ENCODE measurements around the gene HACD2.

HACD2 gene

GRCh38 chr3:123543950-123544349 lies 40.9 kb downstream of the HACD2 start:
- Histone ChIP-seq H3K9me2 (replicated peaks; ENCODE audit: insufficient read depth, low read length) (no peaks in the 10 kb centered on the region), H3K4me2 (ENCODE audit: low read depth, low read length, poor library complexity, severe bottlenecking) (no peak overlapping the region), H3K27me3 (ENCODE audit: low read length) (no peaks in the 10 kb centered on the region), H3K9me3 (ENCODE audit: insufficient read depth, low read length) (no peaks in the 10 kb centered on the region), H3F3A (ENCODE audit: insufficient read depth) (no peaks in the 10 kb centered on the region), H3K4me3 (ENCODE audit: insufficient read depth, low read length, poor library complexity, severe bottlenecking) (no peak overlapping the region), H3K79me2 (ENCODE audit: insufficient read depth, low read length) (no peaks in the 10 kb centered on the region), H3K9ac (ENCODE audit: low read length) (no peak overlapping the region), H3K36me3 (ENCODE audit: low read length) (no peaks in the 10 kb centered on the region), H2AFZ (ENCODE audit: low read depth, low read length, severe bottlenecking) (no peak overlapping the region), H3K27ac (ENCODE audit: low read depth, low read length) (no peak overlapping the region), H4K20me1 (ENCODE audit: low read depth, low read length) (no peaks in the 10 kb centered on the region)
- TF ChIP-seq CTCF (IDR thresholded peaks at IDR 0.05; ENCODE audit: insufficient read depth, low read length, poor library complexity, severe bottlenecking): no peak
- TF ChIP-seq EZH2phosphoT487 (conservative IDR thresholded peaks at IDR 0.05; ENCODE audit: low read length): no peak

GRCh38 chr3:123540285-123540684 lies 44.6 kb downstream of the HACD2 start:
- Histone ChIP-seq H3K9me3 (ENCODE audit: insufficient read depth, low read length) (no peaks in the 10 kb centered on the region), H3K9me2 (replicated peaks; ENCODE audit: insufficient read depth, low read length) (no peaks in the 10 kb centered on the region), H3K4me3 (ENCODE audit: insufficient read depth, low read length, poor library complexity, severe bottlenecking) (no peak overlapping the region), H4K20me1 (ENCODE audit: low read depth, low read length) (no peaks in the 10 kb centered on the region), H3K27me3 (ENCODE audit: low read length) (no peaks in the 10 kb centered on the region), H3K4me2 (ENCODE audit: low read depth, low read length, poor library complexity, severe bottlenecking) (no peak overlapping the region), H3F3A (ENCODE audit: insufficient read depth) (no peaks in the 10 kb centered on the region), H3K79me2 (ENCODE audit: insufficient read depth, low read length) (no peaks in the 10 kb centered on the region), H2AFZ (ENCODE audit: low read depth, low read length, severe bottlenecking) (no peak overlapping the region), H3K36me3 (ENCODE audit: low read length) (no peaks in the 10 kb centered on the region), H3K27ac (ENCODE audit: low read depth, low read length) (no peak overlapping the region), H3K9ac (ENCODE audit: low read length) (no peak overlapping the region)
- TF ChIP-seq EZH2phosphoT487 (conservative IDR thresholded peaks at IDR 0.05; ENCODE audit: low read length): no peak
- no peak for TF ChIP-seq CTCF (IDR thresholded peaks at IDR 0.05; ENCODE audit: insufficient read depth, low read length, poor library complexity, severe bottlenecking)

GRCh38 chr3:123536153-123536895 lies 48.5 kb downstream of the HACD2 start:
- H3K36me3 ChIP-seq (ENCODE audit: low read length): no peaks in the 10 kb centered on the region
- H3K79me2 ChIP-seq (ENCODE audit: insufficient read depth, low read length): no peaks in the 10 kb centered on the region
- H4K20me1 ChIP-seq (ENCODE audit: low read depth, low read length): no peaks in the 10 kb centered on the region
- no peaks in the 10 kb centered on the region for H3K9me2 ChIP-seq (replicated peaks; ENCODE audit: insufficient read depth, low read length)
- no peak overlapping the region for H3K9ac ChIP-seq (ENCODE audit: low read length)
- H2AFZ ChIP-seq (ENCODE audit: low read depth, low read length, severe bottlenecking): no peak overlapping the region
- no peak for TF ChIP-seq EZH2phosphoT487 (conservative IDR thresholded peaks at IDR 0.05; ENCODE audit: low read length)
- no peak for TF ChIP-seq CTCF (IDR thresholded peaks at IDR 0.05; ENCODE audit: insufficient read depth, low read length, poor library complexity, severe bottlenecking)
- H3F3A ChIP-seq (ENCODE audit: insufficient read depth): no peaks in the 10 kb centered on the region
- H3K27me3 ChIP-seq (ENCODE audit: low read length): no peaks in the 10 kb centered on the region
- no peak overlapping the region for H3K4me3 ChIP-seq (ENCODE audit: insufficient read depth, low read length, poor library complexity, severe bottlenecking)
- no peak overlapping the region for H3K27ac ChIP-seq (ENCODE audit: low read depth, low read length)
- no peaks in the 10 kb centered on the region for H3K9me3 ChIP-seq (ENCODE audit: insufficient read depth, low read length)
- H3K4me2 ChIP-seq (ENCODE audit: low read depth, low read length, poor library complexity, severe bottlenecking): no peak overlapping the region

Measured in SU-DHL-6 (cell line).